ENCODE results near the gene GGT6.

GGT6 gene

GRCh38 chr17:4522661-4523060 is 37.7 kb downstream of the GGT6 start:
- DNase-seq (ENCODE audit: low spot score) = no peak

DNA sequence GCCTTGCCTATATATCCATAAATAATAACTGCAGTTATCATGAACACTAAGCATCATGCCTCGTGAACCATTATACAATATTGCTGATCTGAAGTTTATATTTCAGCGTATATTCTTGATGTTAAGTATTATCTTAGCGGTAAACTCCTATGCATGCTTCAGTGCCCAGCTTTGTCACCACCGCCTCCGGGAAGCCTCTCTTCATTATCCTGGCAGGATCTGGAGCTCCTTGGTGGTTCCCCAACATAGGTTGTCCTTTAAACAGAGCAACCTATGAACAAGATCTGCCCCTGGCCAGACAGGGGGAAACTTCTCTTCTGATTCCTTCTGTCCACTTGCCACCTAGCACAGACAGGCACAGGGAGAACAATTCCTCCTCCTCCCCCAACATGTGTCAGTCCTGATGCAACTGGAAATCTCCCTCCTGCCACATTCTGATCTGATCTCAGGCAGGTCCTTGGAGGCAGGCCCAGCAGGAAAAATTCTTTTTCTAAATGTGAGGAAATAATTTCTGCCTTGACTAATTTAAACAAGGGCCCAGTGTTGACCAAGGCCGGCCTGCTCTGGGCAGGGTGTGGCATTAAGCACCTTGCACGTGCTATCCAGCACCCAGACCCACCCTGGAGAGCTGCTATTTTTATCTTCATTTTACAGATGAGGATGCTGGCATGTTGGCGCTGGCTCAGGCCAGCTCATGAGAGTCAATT is 39.3 kb downstream of the GGT6 start:
- DNase-seq (ENCODE audit: low spot score) = no peak

DNA sequence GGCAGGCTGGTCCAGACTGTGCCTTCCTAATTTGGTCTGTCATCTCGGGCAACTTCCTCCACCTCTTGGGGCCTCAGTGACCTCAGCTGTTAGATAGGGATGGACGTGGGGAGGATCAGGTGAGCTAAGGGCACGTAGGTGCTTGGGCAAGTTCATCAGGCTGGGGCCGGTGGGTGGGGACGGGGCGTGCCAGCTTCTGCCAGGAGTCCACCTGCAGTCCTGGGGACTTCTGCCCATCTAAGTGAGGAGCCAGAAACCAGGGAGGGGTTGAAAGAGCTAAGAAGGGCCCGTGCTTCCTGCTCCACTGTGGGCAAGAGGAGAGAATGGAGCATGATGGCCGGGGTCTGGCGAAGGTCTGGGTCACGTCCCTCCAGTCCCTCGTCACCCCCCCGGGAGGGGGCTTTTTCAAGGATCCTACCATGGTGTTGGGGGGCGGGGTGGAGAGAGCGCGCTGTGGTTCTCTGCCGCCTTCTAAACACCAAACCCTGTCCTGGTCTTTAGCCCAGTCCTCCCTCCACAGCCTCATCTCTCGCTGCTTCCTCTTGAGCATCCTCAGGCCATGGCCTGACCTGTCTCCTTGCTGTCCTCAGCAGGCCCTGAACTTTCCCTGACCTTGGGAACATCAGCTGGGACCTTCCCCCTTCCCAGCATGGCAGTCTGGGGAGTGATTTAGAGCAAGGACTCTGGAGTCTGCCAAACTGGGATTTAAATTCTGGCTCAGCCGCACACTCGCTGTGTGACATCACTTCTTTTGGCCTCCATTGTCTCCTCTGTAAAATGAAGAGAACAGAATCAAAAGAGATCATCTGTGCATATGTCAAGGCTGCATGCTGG is 40.1 kb downstream of the GGT6 start:
- no peak for DNase-seq (ENCODE audit: low spot score)

DNA sequence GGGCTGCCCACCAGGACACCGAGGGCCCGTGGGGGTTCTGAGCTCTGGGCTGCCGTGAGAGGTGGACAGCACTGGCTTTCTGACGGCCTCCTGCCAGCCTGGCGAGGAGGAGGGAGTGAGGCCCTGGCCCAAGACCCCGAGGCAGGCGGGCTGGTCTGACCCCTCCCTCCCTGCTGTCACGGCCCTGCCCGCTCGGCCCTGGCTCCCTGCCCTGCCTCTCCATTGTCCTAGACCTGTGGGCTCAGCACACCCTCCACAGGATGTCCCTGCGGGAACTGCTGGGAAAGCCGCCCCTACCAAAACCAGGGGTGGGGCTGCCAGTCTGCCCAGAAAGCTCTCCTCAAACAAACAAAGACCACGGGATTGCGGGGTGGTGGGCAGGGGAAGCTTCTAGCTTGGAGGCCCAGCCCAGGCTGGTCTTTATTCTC is 41.0 kb downstream of the GGT6 start:
- no peak for DNase-seq (ENCODE audit: low spot score)

GRCh38 chr17:4518901-4519300 is 41.5 kb downstream of the GGT6 start:
- no peak for DNase-seq (ENCODE audit: low spot score)

GRCh38 chr17:4516735-4517134 is 43.6 kb downstream of the GGT6 start:
- DNase-seq (ENCODE audit: low spot score) = no peak

GRCh38 chr17:4515501-4515900 is 44.9 kb downstream of the GGT6 start:
- no peak for DNase-seq (ENCODE audit: low spot score)

- DNase-seq (ENCODE audit: low spot score) = no peak
Measured at GRCh38 chr17:4514779-4515178, 45.6 kb downstream of the GGT6 start.

GRCh38 chr17:4514206-4514605 is 46.2 kb downstream of the GGT6 start:
- no peak for DNase-seq (ENCODE audit: low spot score)

GRCh38 chr17:4513113-4514032 is 47.0 kb downstream of the GGT6 start:
- no peak for DNase-seq (ENCODE audit: low spot score)

DNA sequence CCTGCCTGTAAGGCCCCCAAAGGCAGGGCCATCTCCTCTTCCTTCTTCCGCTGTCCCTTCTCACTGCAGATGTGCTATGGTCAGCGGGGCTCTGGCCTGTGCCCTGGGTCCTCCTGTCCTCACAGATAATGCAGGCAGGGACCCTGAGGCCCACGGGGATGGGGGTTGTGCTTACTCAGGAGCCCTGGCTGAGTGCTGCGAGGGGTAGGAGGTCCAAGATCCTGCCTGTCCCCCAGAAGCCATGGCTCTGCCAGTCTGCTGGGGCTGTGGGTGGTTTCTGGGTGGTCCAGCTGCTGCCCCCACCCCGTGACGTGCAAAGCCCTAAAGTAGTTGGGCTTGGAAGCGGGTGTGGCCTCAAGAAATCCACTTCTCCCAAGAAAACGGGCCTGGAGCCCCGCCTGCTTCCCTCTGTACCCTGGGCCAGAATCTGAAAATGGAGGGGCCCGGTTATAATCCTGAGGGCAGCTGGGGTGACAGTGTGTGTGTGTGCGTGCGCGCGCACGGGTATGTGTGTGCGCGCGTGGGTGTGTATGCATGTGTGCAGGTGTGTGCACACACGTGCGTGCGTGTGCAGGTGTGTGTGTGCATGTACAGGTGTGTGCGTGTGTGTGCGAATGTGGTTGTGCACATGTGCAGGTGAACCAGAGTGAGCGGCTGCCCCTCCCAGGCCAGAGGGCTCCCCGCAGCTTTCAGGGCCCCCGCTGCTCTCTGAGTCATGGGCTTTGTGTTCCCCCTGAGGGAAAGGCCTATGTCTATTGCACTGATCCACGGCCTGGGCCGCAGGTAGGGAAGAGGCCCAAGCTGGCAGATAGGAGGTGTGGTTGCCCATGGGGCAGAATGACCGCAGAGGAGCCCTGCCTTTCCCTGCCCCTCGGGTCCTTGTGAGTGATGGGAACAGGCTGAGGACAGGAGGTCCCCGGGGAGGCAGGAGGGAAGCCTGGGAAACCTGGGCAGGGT is 47.9 kb downstream of the GGT6 start:
- no peak for DNase-seq (ENCODE audit: low spot score)

- no peak for DNase-seq (ENCODE audit: low spot score)
Measured at GRCh38 chr17:4511199-4511932, 49.0 kb downstream of the GGT6 start.

DNA sequence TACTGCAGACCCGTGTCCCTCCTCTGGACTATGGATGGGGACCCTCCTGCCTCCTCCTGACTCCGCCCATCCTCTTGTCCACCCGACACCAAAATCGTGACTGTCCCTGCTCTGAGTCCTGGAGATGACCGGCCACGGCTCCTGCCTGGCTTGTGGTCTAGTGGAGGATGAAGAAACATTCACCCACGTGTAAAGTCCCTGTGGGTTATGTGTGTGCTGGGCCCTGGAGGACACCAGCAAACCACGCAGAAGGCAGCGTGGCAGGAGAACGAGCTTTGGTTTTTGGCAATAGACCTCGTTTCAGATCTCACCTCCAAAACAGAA is 49.8 kb downstream of the GGT6 start:
- no peak for DNase-seq (ENCODE audit: low spot score)

DNA sequence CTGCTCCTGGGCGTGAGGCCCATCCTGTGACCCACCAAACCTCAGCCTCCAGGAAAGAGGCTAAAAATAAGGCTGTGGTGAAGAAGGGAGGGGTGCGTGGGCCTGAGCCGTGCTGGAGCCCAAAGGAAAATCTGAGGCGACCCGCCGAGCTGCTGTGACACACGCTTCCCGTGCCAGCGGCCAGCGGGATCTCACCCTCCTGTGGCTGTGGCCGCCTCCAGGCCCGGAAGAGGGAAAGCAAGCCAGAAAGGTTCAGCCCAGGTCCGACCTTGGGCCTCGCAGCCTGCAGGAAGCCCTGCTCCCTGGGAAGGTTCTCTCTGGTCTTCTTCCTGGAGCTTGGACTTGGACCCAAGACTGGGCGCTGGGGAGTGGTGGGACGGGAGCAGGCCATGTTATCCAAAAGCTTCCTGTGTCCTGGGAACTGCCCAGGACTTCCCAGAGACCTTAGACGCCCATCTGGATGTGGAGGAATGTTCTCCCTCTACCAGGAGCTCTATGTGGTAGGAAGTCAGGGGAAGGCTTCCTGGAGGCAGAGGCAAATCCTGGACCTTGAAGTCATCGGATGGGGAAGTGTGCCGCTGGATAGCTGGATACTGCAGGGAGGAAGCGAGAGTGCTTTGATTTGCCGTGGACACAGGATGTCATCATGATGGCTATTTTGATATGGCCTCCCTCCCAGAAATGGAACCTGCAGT is 50.3 kb downstream of the GGT6 start:
- no peak for DNase-seq (ENCODE audit: low spot score)

DNA sequence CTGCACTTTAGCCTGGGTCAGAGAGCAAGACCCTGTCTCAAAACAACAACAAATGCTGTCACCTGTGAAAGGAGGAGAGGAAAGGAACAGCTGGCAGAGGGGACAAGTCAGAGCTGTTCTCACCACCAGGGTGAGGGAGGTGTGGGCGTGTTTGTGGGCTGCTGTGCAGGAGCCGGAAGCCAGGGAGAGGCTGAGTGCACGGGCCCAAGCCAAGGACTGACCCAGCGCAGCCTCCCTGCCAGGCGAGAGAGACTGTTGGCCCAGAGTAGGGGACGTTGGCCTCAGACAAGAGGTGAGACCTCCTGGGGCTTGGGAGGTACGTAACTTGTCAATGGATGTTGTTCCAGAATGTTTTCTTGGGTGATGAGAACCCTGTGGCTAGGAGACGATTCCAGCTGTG is 51.0 kb downstream of the GGT6 start:
- no peak for DNase-seq (ENCODE audit: low spot score)

- DNase-seq (ENCODE audit: low spot score) = no peak
Measured at GRCh38 chr17:4508207-4508606, 52.2 kb downstream of the GGT6 start.

- no peak for DNase-seq (ENCODE audit: low spot score)
Measured at GRCh38 chr17:4507361-4508111, 52.8 kb downstream of the GGT6 start.
